ENCODE measurements around the gene PIK3AP1.
"Not testable (repeated sequence)": the region's sequence is repeated elsewhere in the genome, so short reads cannot be mapped to it uniquely, and the experiment has no call there.

PIK3AP1 gene

GRCh38 chr10:96743988-96744585 lies 23.8 kb upstream of the PIK3AP1 start:
- no peaks in the 10 kb centered on the region for H3K9me3 ChIP-seq (ENCODE audit: insufficient read depth, low read depth, low read length)
- no peak overlapping the region for H3K9ac ChIP-seq (ENCODE audit: low read depth, low read length, poor library complexity, severe bottlenecking)
- H2AFZ ChIP-seq (ENCODE audit: low read length) = peak overlapping the region; percentile 82
- H4K20me1 ChIP-seq (ENCODE audit: insufficient read depth, low read length, poor library complexity, severe bottlenecking) = no peaks in the 10 kb centered on the region
- no peak overlapping the region for H3K4me2 ChIP-seq (ENCODE audit: low read depth, low read length, poor library complexity, severe bottlenecking)
- no peaks in the 10 kb centered on the region for H3K9me2 ChIP-seq (replicated peaks; ENCODE audit: low read depth, low read length)
- H3K79me2 ChIP-seq (ENCODE audit: insufficient read depth, low read length) = no peaks in the 10 kb centered on the region
- TF ChIP-seq CTCF (conservative IDR thresholded peaks at IDR 0.05; ENCODE audit: low read length) (peak; percentile 67), EZH2phosphoT487 (IDR thresholded peaks at IDR 0.05; ENCODE audit: borderline replicate concordance) (no peak)
- H3K4me1 ChIP-seq (ENCODE audit: insufficient read depth, low read length, poor library complexity, severe bottlenecking) = peaks cover 8% of the 10 kb centered on the region
- no peaks in the 10 kb centered on the region for H3K27me3 ChIP-seq (ENCODE audit: insufficient read depth, low read length, poor library complexity, severe bottlenecking)
- no peak overlapping the region for H3K4me3 ChIP-seq (ENCODE audit: low read length, poor library complexity, severe bottlenecking)
- H3K36me3 ChIP-seq (ENCODE audit: insufficient read depth, low read length) = no peaks in the 10 kb centered on the region
- no peaks in the 10 kb centered on the region for H3F3A ChIP-seq (ENCODE audit: low read depth)

- H4K20me1 ChIP-seq (ENCODE audit: insufficient read depth, low read length, poor library complexity, severe bottlenecking); H3K79me2 ChIP-seq (ENCODE audit: insufficient read depth, low read length); H3K36me3 ChIP-seq (ENCODE audit: insufficient read depth, low read length); H2AFZ ChIP-seq (ENCODE audit: low read length); H3K4me1 ChIP-seq (ENCODE audit: insufficient read depth, low read length, poor library complexity, severe bottlenecking); H3F3A ChIP-seq (ENCODE audit: low read depth); H3K9me2 ChIP-seq (replicated peaks; ENCODE audit: low read depth, low read length); H3K4me2 ChIP-seq (ENCODE audit: low read depth, low read length, poor library complexity, severe bottlenecking); H3K27me3 ChIP-seq (ENCODE audit: insufficient read depth, low read length, poor library complexity, severe bottlenecking); H3K9me3 ChIP-seq (ENCODE audit: insufficient read depth, low read depth, low read length); H3K9ac ChIP-seq (ENCODE audit: low read depth, low read length, poor library complexity, severe bottlenecking); H3K4me3 ChIP-seq (ENCODE audit: low read length, poor library complexity, severe bottlenecking): not testable (repeated sequence)
These were observed 21.2 kb upstream of the PIK3AP1 start for GRCh38 chr10:96741557-96741956.

GRCh38 chr10:96740579-96741281 lies 20.4 kb upstream of the PIK3AP1 start:
- no peak overlapping the region for H3K4me2 ChIP-seq (ENCODE audit: low read depth, low read length, poor library complexity, severe bottlenecking)
- no peak overlapping the region for H3K4me3 ChIP-seq (ENCODE audit: low read length, poor library complexity, severe bottlenecking)
- H3K9ac ChIP-seq (ENCODE audit: low read depth, low read length, poor library complexity, severe bottlenecking) = no peak overlapping the region
- no peaks in the 10 kb centered on the region for H3K27me3 ChIP-seq (ENCODE audit: insufficient read depth, low read length, poor library complexity, severe bottlenecking)
- no peaks in the 10 kb centered on the region for H3K36me3 ChIP-seq (ENCODE audit: insufficient read depth, low read length)
- TF ChIP-seq EZH2phosphoT487 (IDR thresholded peaks at IDR 0.05; ENCODE audit: borderline replicate concordance) (no peak), CTCF (conservative IDR thresholded peaks at IDR 0.05; ENCODE audit: low read length) (no peak)
- H3K9me2 ChIP-seq (replicated peaks; ENCODE audit: low read depth, low read length) = no peaks in the 10 kb centered on the region
- H3K9me3 ChIP-seq (ENCODE audit: insufficient read depth, low read depth, low read length) = no peaks in the 10 kb centered on the region
- H3F3A ChIP-seq (ENCODE audit: low read depth) = no peaks in the 10 kb centered on the region
- no peaks in the 10 kb centered on the region for H4K20me1 ChIP-seq (ENCODE audit: insufficient read depth, low read length, poor library complexity, severe bottlenecking)
- H3K79me2 ChIP-seq (ENCODE audit: insufficient read depth, low read length) = no peaks in the 10 kb centered on the region
- H3K4me1 ChIP-seq (ENCODE audit: insufficient read depth, low read length, poor library complexity, severe bottlenecking) = peaks cover 5% of the 10 kb centered on the region
- no peak overlapping the region for H2AFZ ChIP-seq (ENCODE audit: low read length)

- H3K4me2 ChIP-seq (ENCODE audit: low read depth, low read length, poor library complexity, severe bottlenecking) = no peak overlapping the region
- no peaks in the 10 kb centered on the region for H3F3A ChIP-seq (ENCODE audit: low read depth)
- H3K4me3 ChIP-seq (ENCODE audit: low read length, poor library complexity, severe bottlenecking) = no peak overlapping the region
- TF ChIP-seq EZH2phosphoT487 (IDR thresholded peaks at IDR 0.05; ENCODE audit: borderline replicate concordance) (no peak), CTCF (conservative IDR thresholded peaks at IDR 0.05; ENCODE audit: low read length) (no peak)
- no peaks in the 10 kb centered on the region for H3K27me3 ChIP-seq (ENCODE audit: insufficient read depth, low read length, poor library complexity, severe bottlenecking)
- H3K9me2 ChIP-seq (replicated peaks; ENCODE audit: low read depth, low read length) = no peaks in the 10 kb centered on the region
- H3K9ac ChIP-seq (ENCODE audit: low read depth, low read length, poor library complexity, severe bottlenecking) = no peak overlapping the region
- H4K20me1 ChIP-seq (ENCODE audit: insufficient read depth, low read length, poor library complexity, severe bottlenecking) = no peaks in the 10 kb centered on the region
- peaks cover 5% of the 10 kb centered on the region for H3K4me1 ChIP-seq (ENCODE audit: insufficient read depth, low read length, poor library complexity, severe bottlenecking)
- no peak overlapping the region for H2AFZ ChIP-seq (ENCODE audit: low read length)
- H3K79me2 ChIP-seq (ENCODE audit: insufficient read depth, low read length) = no peaks in the 10 kb centered on the region
- no peaks in the 10 kb centered on the region for H3K36me3 ChIP-seq (ENCODE audit: insufficient read depth, low read length)
- H3K9me3 ChIP-seq (ENCODE audit: insufficient read depth, low read depth, low read length) = no peaks in the 10 kb centered on the region
These were observed 19.8 kb upstream of the PIK3AP1 start for GRCh38 chr10:96740141-96740540.

- H3K79me2 ChIP-seq (ENCODE audit: insufficient read depth, low read length); H3K4me1 ChIP-seq (ENCODE audit: insufficient read depth, low read length, poor library complexity, severe bottlenecking); H3K9me2 ChIP-seq (replicated peaks; ENCODE audit: low read depth, low read length); H3F3A ChIP-seq (ENCODE audit: low read depth); H3K36me3 ChIP-seq (ENCODE audit: insufficient read depth, low read length); H3K4me2 ChIP-seq (ENCODE audit: low read depth, low read length, poor library complexity, severe bottlenecking); H3K27me3 ChIP-seq (ENCODE audit: insufficient read depth, low read length, poor library complexity, severe bottlenecking); H3K4me3 ChIP-seq (ENCODE audit: low read length, poor library complexity, severe bottlenecking); H3K9ac ChIP-seq (ENCODE audit: low read depth, low read length, poor library complexity, severe bottlenecking); H2AFZ ChIP-seq (ENCODE audit: low read length); H4K20me1 ChIP-seq (ENCODE audit: insufficient read depth, low read length, poor library complexity, severe bottlenecking); H3K9me3 ChIP-seq (ENCODE audit: insufficient read depth, low read depth, low read length): not testable (repeated sequence)
These were observed 17.1 kb upstream of the PIK3AP1 start for GRCh38 chr10:96737307-96737902.

Data from Loucy (cell line).